CD14-positive monocyte (primary cell): ENCODE data around the gene FAM47C. TPM values are rescaled to one million over a fixed set of nuclear protein-coding genes. Genes with fewer than 3 reads are reported as not detected.
"Not testable (repeated sequence)": the region's sequence is repeated elsewhere in the genome, so short reads cannot be mapped to it uniquely, and the experiment has no call there.

Experiments
- DNase-seq, 3 donors: peaks; one replicate each; pipeline ENCODE4 v3.0.0-alpha.2; 2011 to 2022
- H2AFZ ChIP-seq: 2 replicates; pipeline ENCODE4 v1.6.0; 2012; ENCODE audit warnings: mild to moderate bottlenecking, low read depth, low read length, inconsistent platforms; ENCODE audit not compliant: insufficient read depth, poor library complexity, severe bottlenecking
- H3K27ac ChIP-seq, 2 donors: 1 replicate in 1 of 2; 2 replicates in 1 of 2; pipeline ENCODE4 v1.5.1; 2012 to 2013; ENCODE audit warnings: low read length in 2 of 2, control low read depth in 1 of 2, inconsistent platforms in 1 of 2, low read depth in 1 of 2, mild to moderate bottlenecking in 1 of 2
- H3K27me3 ChIP-seq, 2 donors: one replicate each; pipeline versions ENCODE4 v1.6.0 to v1.6.1; 2011 to 2013; ENCODE audit warnings: low read length in 2 of 2; ENCODE audit not compliant: control insufficient read depth in 2 of 2, insufficient read depth in 2 of 2
- H3K36me3 ChIP-seq, 2 donors: replicated peaks in 1 of 2; 1 replicate in 1 of 2; 2 replicates in 1 of 2; pipeline versions ENCODE4 v1.5.1 to v1.6.1; 2012 to 2013; ENCODE audit warnings: low read length in 2 of 2, control low read depth in 1 of 2, inconsistent platforms in 1 of 2, mild to moderate bottlenecking in 1 of 2; ENCODE audit not compliant: insufficient read depth in 2 of 2, control insufficient read depth in 1 of 2
- H3K4me1 ChIP-seq, 2 donors: 1 replicate in 1 of 2; 2 replicates in 1 of 2; pipeline versions ENCODE4 v1.5.1 to v1.6.1; 2012 to 2013; ENCODE audit warnings: low read length in 2 of 2, control low read depth in 1 of 2, inconsistent platforms in 1 of 2, mild to moderate bottlenecking in 1 of 2, moderate library complexity in 1 of 2; ENCODE audit not compliant: insufficient read depth in 2 of 2, control insufficient read depth in 1 of 2
- H3K4me2 ChIP-seq: replicated peaks from 2 replicates; pipeline ENCODE3; 2012; ENCODE audit warnings: low read length, moderate library complexity, mild to moderate bottlenecking; ENCODE audit not compliant: poor library complexity, severe bottlenecking; ENCODE audit errors: extremely low read depth
- H3K4me3 ChIP-seq, 3 experiments: fragments of 200-600 bp in 1 of 3; sonication (generic) in 1 of 3; replicated peaks in 1 of 3; 1 replicate in 2 of 3; 2 replicates in 1 of 3; pipeline ENCODE4 v1.5.1; 2011 to 2013; ENCODE audit warnings: low read length in 3 of 3, mild to moderate bottlenecking in 3 of 3, control low read depth in 2 of 3, low read depth in 2 of 3, inconsistent platforms in 1 of 3, moderate library complexity in 1 of 3
- H3K79me2 ChIP-seq: 2 replicates; pipeline ENCODE4 v1.6.0; 2012; ENCODE audit warnings: mild to moderate bottlenecking, control low read depth, inconsistent platforms, low read length, moderate library complexity; ENCODE audit not compliant: insufficient read depth
- H3K9ac ChIP-seq: 2 replicates; pipeline ENCODE4 v1.6.0; 2017; ENCODE audit warnings: low read length, mild to moderate bottlenecking; ENCODE audit not compliant: insufficient read depth, poor library complexity, severe bottlenecking
- H3K9me3 ChIP-seq, 2 donors: replicated peaks in 1 of 2; 1 replicate in 1 of 2; 2 replicates in 1 of 2; pipeline versions ENCODE4 v1.5.1 to v1.6.1; 2012 to 2013; ENCODE audit warnings: low read length in 2 of 2, control low read depth in 1 of 2; ENCODE audit not compliant: control insufficient read depth in 1 of 2, insufficient read depth in 1 of 2
- H4K20me1 ChIP-seq: 2 replicates; pipeline ENCODE4 v1.6.0; 2012; ENCODE audit warnings: mild to moderate bottlenecking, low read length, control low read depth, moderate library complexity; ENCODE audit not compliant: insufficient read depth
- H3K27ac Mint-ChIP-seq, 7 donors: one replicate each; pipeline ENCODE4 v1.8.0; 2020; ENCODE audit warnings: mild to moderate bottlenecking in 7 of 7, mixed read lengths in 7 of 7, moderate library complexity in 6 of 7, inconsistent platforms in 2 of 7
- H3K27me3 Mint-ChIP-seq, 3 donors: one replicate each; pipeline ENCODE4 v1.8.0; 2021 to 2022; ENCODE audit warnings: low read depth in 3 of 3, mild to moderate bottlenecking in 3 of 3, mixed read lengths in 3 of 3, moderate library complexity in 3 of 3, inconsistent platforms in 1 of 3
- H3K36me3 Mint-ChIP-seq, 2 donors: one replicate each; pipeline ENCODE4 v1.8.0; 2020; ENCODE audit warnings: mixed read lengths in 2 of 2, inconsistent platforms in 1 of 2, mild to moderate bottlenecking in 1 of 2
- H3K4me1 Mint-ChIP-seq: one replicate; pipeline ENCODE4 v1.8.0; 2020; ENCODE audit warnings: mild to moderate bottlenecking, mixed read lengths
- H3K4me3 Mint-ChIP-seq, 2 donors: one replicate each; pipeline ENCODE4 v1.8.0; 2020; ENCODE audit warnings: mild to moderate bottlenecking in 2 of 2, mixed read lengths in 2 of 2, moderate library complexity in 1 of 2
- H3K9me3 Mint-ChIP-seq, 7 donors: one replicate each; pipeline ENCODE4 v1.8.0; 2020 to 2022; ENCODE audit warnings: mixed read lengths in 7 of 7, mild to moderate bottlenecking in 6 of 7, moderate library complexity in 6 of 7, inconsistent platforms in 2 of 7
- CTCF ChIP-seq: fragments of 200-600 bp; IDR thresholded peaks from one replicate; pipeline ENCODE4 v1.8.0; 2022; ENCODE audit warnings: antibody characterized with exemption, mild to moderate bottlenecking
- WGBS: methylation state at CpG from one replicate; pipeline ENCODE4 v1.1.5; 2013; ENCODE audit warnings: missing lambda C conversion rate; ENCODE audit not compliant: insufficient coverage; 5-methylcytosine and 5-hydroxymethylcytosine counted together
- intact Hi-C, 2 donors: fragments of 100-400 bp; cut with micrococcal nuclease; formaldehyde crosslinking; loops; one replicate each; pipeline versions ENCODE4 v1.15.0 to v1.15.1; 2023
- polyA plus RNA-seq, 3 donors: library from polyadenylated mRNA; depleted of rRNA in 1 of 3; unstranded in 2 of 3; stranded (reverse) in 1 of 3; fragments of 300-500 nt in 2 of 3; fragments of >200 nt in 1 of 3; fragmentation: Illumina TruSeq in 2 of 3; gene quantifications; 1 replicate in 2 of 3; 2 replicates in 1 of 3; pipeline ENCODE4 v1.2.3, GENCODE V29; 2012 to 2021

The FAM47C gene
- polyA plus RNA-seq, 3 donors, result not detected

- H3K36me3 Mint-ChIP-seq, result no peaks in the 10 kb centered on the region
- Histone ChIP-seq H3K9ac (no peak overlapping the region), H2AFZ (no peak overlapping the region), H3K27me3 (no peaks in the 10 kb centered on the region), H4K20me1 (no peaks in the 10 kb centered on the region), H3K4me2 (no peak overlapping the region), H3K4me3 (no peak overlapping the region), H3K36me3 (no peaks in the 10 kb centered on the region), H3K4me1 (no peaks in the 10 kb centered on the region), H3K79me2 (no peaks in the 10 kb centered on the region), H3K9me3 (no peaks in the 10 kb centered on the region), H3K27ac (no peak overlapping the region)
- no peak overlapping the region for H3K27ac Mint-ChIP-seq
- DNase-seq, result no peak
- WGBS, result no CpG with 5 or more reads among the region's 9 CpGs
- no peak for TF ChIP-seq CTCF
- H3K4me1 Mint-ChIP-seq, result no peaks in the 10 kb centered on the region
- peaks cover 0 to 4% (median 0%) of the 10 kb centered on the region in 7 donors for H3K9me3 Mint-ChIP-seq
- peaks cover 3% of the 10 kb centered on the region in 3 donors for H3K27me3 Mint-ChIP-seq
- no peak overlapping the region for H3K4me3 Mint-ChIP-seq
- intact Hi-C loops, result no loop called here
These were observed 8.0 kb upstream of the FAM47C start for GRCh38 chrX:37000140-37000539.

- Mint-ChIP-seq H3K36me3 (no peaks in the 10 kb centered on the region), H3K9me3 (peaks cover 9 to 27% (median 22%) of the 10 kb centered on the region in 7 donors), H3K4me3 (no peak overlapping the region), H3K27ac (no peak overlapping the region), H3K4me1 (no peaks in the 10 kb centered on the region), H3K27me3 (peaks cover 0 to 2% (median under 1%) of the 10 kb centered on the region in 3 donors)
- Histone ChIP-seq H3K27me3 (no peaks in the 10 kb centered on the region), H4K20me1 (no peaks in the 10 kb centered on the region), H3K9me3 (peaks cover 7 to 14% of the 10 kb centered on the region in 2 donors), H3K27ac (no peak overlapping the region), H3K4me1 (no peaks in the 10 kb centered on the region), H3K79me2 (no peaks in the 10 kb centered on the region), H2AFZ (no peak overlapping the region), H3K4me3 (no peak overlapping the region), H3K9ac (no peak overlapping the region), H3K4me2 (no peak overlapping the region), H3K36me3 (no peaks in the 10 kb centered on the region)
- no peak for TF ChIP-seq CTCF
- WGBS, result 94% methylated on average over 20 of the region's 22 CpGs
- intact Hi-C loops, result no loop called here
- DNase-seq, result no peak
These were observed 2.3 kb downstream of the FAM47C start for GRCh38 chrX:37010496-37010895.

GRCh38 chrX:37034260-37034659 lies 26.1 kb downstream of the FAM47C start:
- not testable (repeated sequence) for H3K36me3 Mint-ChIP-seq, H3K27me3 Mint-ChIP-seq

More at GRCh38 chrX:37034260-37034659, 26.1 kb downstream of the FAM47C start:
- H3K27me3 ChIP-seq, H3K4me2 ChIP-seq, H3K27ac Mint-ChIP-seq, H3K27ac ChIP-seq, H3K4me1 ChIP-seq, H3K4me3 Mint-ChIP-seq, intact Hi-C loops, H3K79me2 ChIP-seq, H3K4me1 Mint-ChIP-seq, DNase-seq, H4K20me1 ChIP-seq, H2AFZ ChIP-seq, H3K4me3 ChIP-seq, H3K9ac ChIP-seq, H3K36me3 ChIP-seq, H3K9me3 ChIP-seq, H3K9me3 Mint-ChIP-seq: not testable (repeated sequence)
- no CpG with 5 or more reads among the region's 1 CpG for WGBS
